HCT116 (cell line): Measurements from ENCODE around the gene MAP9. TPM values are rescaled to one million over a fixed set of nuclear protein-coding genes. Genes with fewer than 3 reads are reported as not detected.

Experiments
- ATAC-seq: fragments of 200-7000 bp; cut with Tn5 transposase; 2 replicates; pipeline ENCODE4 v1.9.1; 2020; ENCODE audit warnings: mild to moderate bottlenecking, moderate library complexity
- BruUV-seq: library from RNA; stranded (reverse); fragments of 400-500 nt; replicated peaks from 2 replicates; lab custom pipeline; 2021; lab: Mats Ljungman, UMichigan
- CTCF ChIA-PET: fragments of 300-600 bp; sonication (Branson Sonifier 250); formaldehyde crosslinking; loops from one replicate; lab custom pipeline; 2021; ENCODE audit warnings: antibody characterized with exemption; lab: Charles Lee
- POLR2A ChIA-PET: fragments of 300-600, 350-600 bp; sonication (Branson Sonifier 250); formaldehyde crosslinking; loops from one replicate; lab custom pipeline; 2021; ENCODE audit warnings: antibody characterized with exemption; lab: Charles Lee
- RAD21 ChIA-PET, 2 experiments: fragments of 300-600 bp; sonication (Branson Sonifier 250); formaldehyde crosslinking; loops; one replicate each; lab custom pipeline; 2023; ENCODE audit warnings: low total read pairs in 2 of 2; ENCODE audit not compliant: uncharacterized antibody in 2 of 2, unreplicated experiment in 2 of 2, low non-redundant PET in 1 of 2; lab: Charles Lee
- DNase-seq: peaks from one replicate; pipeline ENCODE4 v3.0.0-alpha.2; 2010; ENCODE audit warnings: low read depth, low spot score
- H2AFZ ChIP-seq: fragments of 200-600 bp; shearing (Covaris generic), sonication (generic); 2 replicates; pipeline ENCODE4 v1.6.1; 2017; ENCODE audit warnings: low read depth, mixed run types, mixed read lengths, antibody characterized with exemption, low read length; ENCODE audit not compliant: poor library complexity, severe bottlenecking
- H3K27ac ChIP-seq: 2 replicates; pipeline ENCODE4 v1.5.1; 2012; ENCODE audit warnings: low read depth, low read length
- H3K27me3 ChIP-seq: fragments of 200-600 bp; sonication (generic); 2 replicates; pipeline ENCODE4 v1.6.1; 2016; ENCODE audit warnings: mixed run types, low read length, mixed read lengths; ENCODE audit not compliant: insufficient read depth
- H3K36me3 ChIP-seq, 2 experiments: fragments of 200-500 bp in 1 of 2; fragments of 200-600 bp in 1 of 2; sonication (Bioruptor generic) in 1 of 2; sonication (generic) in 1 of 2; 2 replicates each; pipeline versions ENCODE4 v1.5.1 to v1.6.1; 2014 to 2016; ENCODE audit warnings: low read length in 2 of 2, inconsistent platforms in 1 of 2, mixed read lengths in 1 of 2, mixed run types in 1 of 2; ENCODE audit not compliant: insufficient read depth in 2 of 2, control insufficient read depth in 1 of 2
- H3K4me1 ChIP-seq, 2 experiments: fragments of 200-600 bp in 1 of 2; sonication (generic) in 1 of 2; 2 replicates each; pipeline versions ENCODE4 v1.5.1 to v1.6.1; 2012 to 2017; ENCODE audit warnings: low read length in 2 of 2, inconsistent platforms in 1 of 2, mild to moderate bottlenecking in 1 of 2, mixed read lengths in 1 of 2, mixed run types in 1 of 2, moderate library complexity in 1 of 2; ENCODE audit not compliant: insufficient read depth in 2 of 2, control insufficient read depth in 1 of 2
- H3K4me2 ChIP-seq: fragments of 200-600 bp; sonication (generic); 2 replicates; pipeline ENCODE4 v1.6.1; 2017; ENCODE audit warnings: mixed run types, low read length, mixed read lengths
- H3K4me3 ChIP-seq, 2 experiments: fragments of 200-600 bp in 1 of 2; sonication (generic) in 1 of 2; replicated peaks in 1 of 2; 2 replicates each; pipeline ENCODE4 v1.5.1; 2011 to 2016; ENCODE audit warnings: low read length in 2 of 2, control low read depth in 1 of 2, low read depth in 1 of 2, mild to moderate bottlenecking in 1 of 2, mixed read lengths in 1 of 2, mixed run types in 1 of 2
- H3K79me2 ChIP-seq: fragments of 200-600 bp; sonication (generic); 2 replicates; pipeline ENCODE4 v1.6.1; 2017; ENCODE audit warnings: mild to moderate bottlenecking, mixed run types, low read length, moderate library complexity, mixed read lengths; ENCODE audit not compliant: insufficient read depth
- H3K9ac ChIP-seq: fragments of 200-600 bp; sonication (generic); 2 replicates; pipeline ENCODE4 v1.6.1; 2016; ENCODE audit warnings: low read length, mixed read lengths
- H3K9me2 ChIP-seq: fragments of 200-600 bp; sonication (generic), shearing (Covaris generic); 2 replicates; pipeline ENCODE4 v1.6.1; 2017; ENCODE audit warnings: mixed run types, mild to moderate bottlenecking, moderate library complexity; ENCODE audit not compliant: insufficient read depth
- H3K9me3 ChIP-seq, 2 experiments: fragments of 200-500 bp in 1 of 2; fragments of 200-600 bp in 1 of 2; sonication (Bioruptor generic) in 1 of 2; sonication (generic) in 1 of 2; 2 replicates each; pipeline ENCODE4 v1.6.1; 2014 to 2017; ENCODE audit warnings: low read length in 2 of 2, mixed read lengths in 2 of 2, inconsistent platforms in 1 of 2, low read depth in 1 of 2, mild to moderate bottlenecking in 1 of 2, mixed run types in 1 of 2, moderate library complexity in 1 of 2; ENCODE audit not compliant: control insufficient read depth in 1 of 2, insufficient read depth in 1 of 2
- H4K20me1 ChIP-seq: fragments of 200-600 bp; sonication (generic), shearing (Covaris generic); 2 replicates; pipeline ENCODE4 v1.6.1; 2017; ENCODE audit warnings: mixed run types, mild to moderate bottlenecking, moderate library complexity; ENCODE audit not compliant: insufficient read depth
- ATF3 ChIP-seq: IDR thresholded peaks from 2 replicates; pipeline ENCODE4 v1.6.1; 2012
- CEBPB ChIP-seq: IDR thresholded peaks from 2 replicates; pipeline ENCODE4 v1.6.1; 2012; ENCODE audit warnings: low read depth
- ELF1 ChIP-seq: IDR thresholded peaks from 2 replicates; pipeline ENCODE4 v1.6.1; 2012; ENCODE audit warnings: low read depth, borderline replicate concordance
- EZH2 ChIP-seq: fragments of 200-600 bp; sonication (generic); IDR thresholded peaks from 2 replicates; pipeline ENCODE4 v1.6.1; 2017; ENCODE audit warnings: antibody characterized with exemption, mixed run types
- EZH2phosphoT487 ChIP-seq: fragments of 200-600 bp; IDR thresholded peaks from 2 replicates; pipeline ENCODE4 v1.6.1; 2018; ENCODE audit warnings: antibody characterized with exemption, borderline replicate concordance
- FOSL1 ChIP-seq: IDR thresholded peaks from 2 replicates; pipeline ENCODE4 v1.6.1; 2012; ENCODE audit warnings: low read depth
- MAX ChIP-seq: IDR thresholded peaks from 2 replicates; pipeline ENCODE4 v1.6.1; 2012
- POLR2A ChIP-seq: IDR thresholded peaks from 2 replicates; pipeline ENCODE4 v1.7.0; 2011; ENCODE audit warnings: borderline replicate concordance; ENCODE audit not compliant: insufficient read depth, insufficient read length; ENCODE audit errors: extremely low read depth
- POLR2AphosphoS5 ChIP-seq: IDR thresholded peaks from 2 replicates; pipeline ENCODE4 v1.6.1; 2011; ENCODE audit warnings: mild to moderate bottlenecking, low read depth, low read length, moderate library complexity
- RAD21 ChIP-seq: IDR thresholded peaks from 2 replicates; pipeline ENCODE4 v1.6.1; 2012; ENCODE audit warnings: low read depth, mild to moderate bottlenecking
- REST ChIP-seq: IDR thresholded peaks from 2 replicates; pipeline ENCODE4 v1.6.1; 2012; ENCODE audit warnings: low read depth
- SRF ChIP-seq: IDR thresholded peaks from 2 replicates; pipeline ENCODE4 v1.6.1; 2012; ENCODE audit warnings: low read depth
- TCF7L2 ChIP-seq: IDR thresholded peaks from 2 replicates; pipeline ENCODE4 v1.7.0; 2011; ENCODE audit warnings: borderline replicate concordance, inconsistent platforms; ENCODE audit not compliant: insufficient read depth, insufficient read length; ENCODE audit errors: extremely low read depth
- YY1 ChIP-seq: IDR thresholded peaks from 2 replicates; pipeline ENCODE4 v1.6.1; 2011; ENCODE audit warnings: low read length, low read depth, moderate library complexity, mild to moderate bottlenecking; ENCODE audit not compliant: insufficient replicate concordance; ENCODE audit errors: extremely low read depth
- ZBTB33 ChIP-seq: IDR thresholded peaks from 2 replicates; pipeline ENCODE4 v1.6.1; 2011; ENCODE audit warnings: mild to moderate bottlenecking, low read length, moderate library complexity; ENCODE audit not compliant: insufficient replicate concordance; ENCODE audit errors: extremely low read depth
- ZNF274 ChIP-seq: fragments of 200-500 bp; sonication (Bioruptor generic); IDR thresholded peaks from 2 replicates; pipeline ENCODE4 v1.6.1; 2014; ENCODE audit warnings: mild to moderate bottlenecking, low read depth, low read length, inconsistent platforms
- intact Hi-C: fragments of 100-400 bp; cut with micrococcal nuclease; formaldehyde crosslinking; loops from 2 replicates; pipeline ENCODE4 v1.10.0; 2022
- total RNA-seq: library from RNA; stranded (reverse); gene quantifications from one replicate; pipeline ENCODE4 v1.2.1, GENCODE V29; 2021; ENCODE audit not compliant: unreplicated experiment

Gene MAP9
- total RNA-seq, 1 experiment from 2014 or later: 0.32 TPM

- no peaks in the 10 kb centered on the region for H3K9me2 ChIP-seq
- H2AFZ ChIP-seq: no peak overlapping the region
- no peak overlapping the region for H3K4me2 ChIP-seq
- no peaks in the 10 kb centered on the region for H3K79me2 ChIP-seq
- H3K4me3 ChIP-seq: no peak overlapping the region
- ChIA-PET RAD21 (no interaction called here), POLR2A (no interaction called here), CTCF (no interaction called here)
- no peak overlapping the region for H3K9ac ChIP-seq
- BruUV-seq: no TSS peak
- H4K20me1 ChIP-seq: no peaks in the 10 kb centered on the region
- no peak overlapping the region for H3K27ac ChIP-seq
- TF ChIP-seq TCF7L2 (no peak), MAX (no peak), RAD21 (no peak), FOSL1 (no peak), CEBPB (no peak), ZBTB33 (no peak), POLR2A (no peak), SRF (no peak), EZH2phosphoT487 (no peak), POLR2AphosphoS5 (no peak), REST (no peak), ZNF274 (no peak), ELF1 (no peak), YY1 (no peak), ATF3 (no peak), EZH2 (no peak)
- ATAC-seq (no peak), DNase-seq (no peak)
- H3K4me1 ChIP-seq: peaks cover 0 to 2% of the 10 kb centered on the region in 2 experiments; a peak in 1 of 4 replicates
- intact Hi-C loops: no loop called here
- H3K9me3 ChIP-seq: no peaks in the 10 kb centered on the region
- no peaks in the 10 kb centered on the region for H3K36me3 ChIP-seq
- H3K27me3 ChIP-seq: no peaks in the 10 kb centered on the region
Observed at GRCh38 chr4:155423671-155424070, 46.9 kb upstream of the MAP9 start.
